Superior temporal gyrus (tissue), 1 donor: ENCODE data around the gene DNASE2B.

Experiments
- DNase-seq: peaks from one replicate; pipeline ENCODE4 v3.0.0-alpha.2; 2016; ENCODE audit errors: extremely low spot score

DNASE2B gene

DNA sequence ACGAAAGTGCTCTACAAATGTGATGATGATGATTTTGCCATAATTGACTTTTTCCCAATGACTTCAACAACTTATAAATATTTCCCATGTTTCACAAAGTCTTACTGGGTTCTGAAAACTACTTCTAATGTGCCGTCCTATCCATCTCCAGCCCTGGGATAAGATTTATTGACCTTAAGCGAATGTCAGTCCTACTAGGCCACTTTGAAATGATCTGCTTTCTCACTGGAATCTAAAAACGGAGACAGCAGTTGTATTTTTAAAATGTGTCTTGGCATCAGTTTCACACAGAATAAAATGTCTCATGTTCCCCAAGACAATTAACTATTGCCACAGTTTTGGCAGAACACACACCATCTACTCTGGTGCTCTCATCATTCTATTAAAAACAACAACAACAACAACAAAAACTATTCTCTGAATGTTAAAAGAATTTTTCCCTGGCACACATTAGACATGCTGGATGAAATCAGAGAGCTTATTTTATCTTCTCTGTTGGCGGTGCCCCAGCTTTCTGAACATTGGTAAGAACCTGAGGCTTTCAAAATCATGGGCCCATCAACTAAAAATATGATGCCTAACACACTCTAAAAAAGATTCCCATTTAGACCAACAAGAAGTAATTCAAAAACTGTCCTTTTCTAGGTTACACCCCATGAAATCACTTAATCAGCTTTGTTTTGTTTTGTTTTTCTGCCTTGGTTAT is 23.1 kb upstream of the DNASE2B start:
- DNase-seq = peak; percentile 78

DNA sequence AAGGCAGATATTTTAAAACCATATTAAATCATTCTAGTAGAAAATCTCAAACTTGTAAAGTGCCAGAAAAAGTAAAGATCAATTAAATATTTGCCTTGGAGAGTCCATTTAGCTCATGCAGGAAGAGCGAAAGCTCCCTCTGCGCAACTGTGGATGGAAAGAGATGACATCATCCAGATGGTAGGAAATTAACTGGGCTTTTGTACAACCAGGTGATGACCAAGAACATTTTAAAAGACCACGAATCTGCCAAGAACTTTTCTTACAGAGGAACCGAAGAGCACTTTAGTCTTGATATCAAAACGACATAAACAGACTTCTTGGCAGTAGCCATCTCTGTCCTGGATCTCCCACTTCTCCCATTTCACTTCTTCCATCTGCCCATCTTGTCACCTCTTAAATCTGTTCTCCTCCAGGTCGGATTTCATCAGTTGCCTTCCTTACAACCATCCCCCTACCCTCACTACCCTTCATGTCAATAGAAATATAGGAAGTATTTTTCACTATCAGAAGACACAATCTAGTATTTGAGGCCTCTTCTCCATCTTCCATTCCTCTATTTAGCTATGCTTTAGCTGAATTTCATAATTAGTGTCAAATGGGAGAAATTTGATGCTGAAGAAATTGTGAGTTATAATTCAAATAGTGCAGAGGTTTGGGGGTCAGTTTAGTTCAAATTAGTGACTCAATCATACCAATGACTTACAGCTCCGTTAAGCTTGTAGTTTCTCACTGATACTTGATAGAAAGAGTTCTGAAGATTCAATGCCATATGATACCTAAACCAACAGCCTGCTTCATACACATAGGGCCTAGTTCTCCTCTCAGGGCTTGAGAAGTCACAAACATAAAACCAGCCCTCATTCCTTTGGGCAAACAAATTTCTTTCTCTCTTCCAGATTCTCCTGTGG is 22.0 kb upstream of the DNASE2B start:
- DNase-seq = peak; percentile 16

- DNase-seq = peak; percentile 58
These were observed 20.7 kb upstream of the DNASE2B start for GRCh38 chr1:84377480-84378095.

- DNase-seq = no peak
These were observed 19.0 kb upstream of the DNASE2B start for GRCh38 chr1:84379138-84379916.

DNA sequence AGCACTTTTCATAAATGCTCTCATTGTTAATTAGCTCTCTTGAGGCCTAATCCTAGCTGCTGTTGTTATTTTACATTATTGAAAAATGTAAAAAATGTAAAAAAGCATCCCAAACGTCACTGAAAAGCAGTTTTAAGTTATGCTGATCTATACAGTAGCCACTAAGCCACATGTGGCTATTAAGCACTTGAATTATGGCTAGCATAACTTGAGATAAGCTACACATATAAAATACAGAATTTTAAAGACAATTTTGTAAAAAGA is 18.4 kb upstream of the DNASE2B start:
- no peak for DNase-seq

DNA sequence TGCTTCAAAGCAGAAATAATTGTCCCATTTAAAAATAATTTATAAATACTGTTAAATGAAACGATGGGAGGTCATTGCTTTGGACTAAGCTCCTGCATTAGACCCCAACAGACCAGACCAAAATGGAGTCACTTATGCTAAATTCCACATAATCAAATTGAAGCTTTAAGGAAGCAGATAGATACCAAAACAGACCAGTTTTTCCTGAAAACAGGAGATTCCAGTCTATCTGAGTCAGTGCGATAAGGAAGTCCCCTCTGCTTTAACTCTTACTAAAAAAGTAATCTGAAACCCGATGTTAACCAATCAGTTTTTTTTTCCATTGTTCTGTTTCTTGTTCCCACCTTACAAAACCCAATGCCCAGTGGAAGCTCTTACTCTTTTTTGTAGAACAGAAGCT is 16.2 kb upstream of the DNASE2B start:
- DNase-seq = no peak

DNA sequence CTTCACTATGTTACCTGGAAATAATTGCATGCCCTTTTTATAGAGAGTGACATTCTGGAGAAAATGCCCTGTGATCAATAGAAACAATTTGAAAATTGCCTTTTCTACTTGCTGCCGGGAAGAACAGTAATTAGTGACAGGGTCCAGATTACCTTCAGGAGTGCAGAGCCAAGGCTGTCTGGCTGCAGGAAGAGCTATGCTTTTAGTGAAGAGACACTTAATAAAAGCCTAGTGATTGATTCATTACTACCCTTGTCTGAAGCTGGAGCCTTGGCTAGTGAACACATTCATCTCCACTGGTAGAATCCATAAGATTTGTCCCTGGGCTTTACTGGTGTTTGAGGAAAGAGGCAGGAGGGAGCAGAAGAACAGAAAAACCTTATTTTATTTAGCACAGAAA is 12.9 kb upstream of the DNASE2B start:
- no peak for DNase-seq

DNA sequence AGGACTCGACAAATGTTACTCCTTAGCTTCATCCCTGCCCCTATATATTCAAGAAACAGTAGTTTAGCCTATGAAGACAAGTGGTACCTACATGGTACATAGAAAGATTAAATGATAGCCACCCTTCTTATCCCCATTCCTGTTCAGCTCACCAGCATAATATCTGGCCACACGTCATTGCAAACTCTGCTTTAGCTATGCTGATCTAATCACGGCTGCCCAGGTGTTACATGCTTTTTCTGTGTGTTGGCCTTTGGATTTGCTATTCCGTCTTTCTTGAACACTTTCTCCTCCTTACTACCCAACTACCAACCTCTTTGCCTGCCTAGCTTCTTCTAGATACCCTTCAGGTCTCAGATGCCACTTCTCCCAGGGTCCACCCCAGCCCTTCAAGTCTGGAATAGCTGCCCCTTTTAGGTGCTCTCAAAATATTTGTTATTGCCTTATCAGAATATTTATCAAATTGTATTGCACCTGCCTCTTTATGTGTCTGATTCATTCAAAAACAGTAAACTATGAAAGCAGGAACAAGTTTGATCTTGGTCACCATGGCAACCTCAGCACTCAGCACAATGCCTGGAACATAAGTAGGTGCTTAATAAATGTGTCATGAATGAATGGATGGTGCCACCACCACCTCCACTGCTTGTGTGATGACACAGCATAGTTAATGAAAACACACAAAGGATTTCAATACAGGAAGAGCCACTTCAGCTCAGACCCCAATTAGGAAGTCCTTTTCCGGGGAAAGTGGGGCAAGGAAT is 11.4 kb upstream of the DNASE2B start:
- DNase-seq = no peak

- peak; percentile 52 for DNase-seq
These were observed 10.7 kb upstream of the DNASE2B start for GRCh38 chr1:84387480-84388163.

DNA sequence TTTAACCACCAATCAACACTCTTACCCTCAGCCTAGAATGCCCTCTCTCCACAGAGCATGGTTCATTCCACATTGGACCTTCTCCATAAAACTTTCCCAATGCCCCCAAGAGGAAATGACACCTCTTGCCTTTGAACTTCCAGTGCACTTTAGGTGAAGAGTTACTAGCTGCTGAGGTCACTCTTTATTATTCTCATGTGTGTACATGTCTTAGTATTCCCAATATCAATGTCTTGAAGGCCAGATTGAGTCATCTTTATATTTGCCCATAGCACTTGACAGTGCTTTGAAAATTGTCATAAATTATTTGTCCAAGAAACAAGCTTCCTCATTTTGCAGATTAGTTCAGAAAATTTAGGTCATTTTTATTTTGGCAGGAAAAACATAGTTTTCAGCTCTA is 8.1 kb upstream of the DNASE2B start:
- DNase-seq = no peak

- DNase-seq = no peak
These were observed 2.9 kb downstream of the DNASE2B start for GRCh38 chr1:84401156-84401555.

DNA sequence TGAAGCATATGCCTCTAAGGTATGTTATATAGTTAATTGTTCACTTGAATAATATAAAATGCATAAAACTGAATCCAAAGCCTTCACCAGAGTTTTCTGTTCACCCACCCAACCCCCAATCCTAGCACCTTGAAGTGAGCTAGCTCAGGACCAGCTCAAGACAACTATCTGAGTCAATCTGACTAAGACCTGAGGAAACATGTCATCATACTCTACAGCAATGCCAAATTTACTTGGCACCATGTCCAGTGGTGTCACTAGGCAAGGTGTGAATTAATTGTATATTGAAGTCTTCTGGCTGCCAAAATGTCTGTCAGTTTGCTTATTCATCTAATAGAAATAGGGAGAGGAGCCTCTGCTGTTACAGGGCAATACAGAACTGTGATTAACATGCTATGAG is 3.8 kb downstream of the DNASE2B start:
- DNase-seq = no peak

- DNase-seq = no peak
These were observed 4.2 kb downstream of the DNASE2B start for GRCh38 chr1:84402501-84402900.

DNA sequence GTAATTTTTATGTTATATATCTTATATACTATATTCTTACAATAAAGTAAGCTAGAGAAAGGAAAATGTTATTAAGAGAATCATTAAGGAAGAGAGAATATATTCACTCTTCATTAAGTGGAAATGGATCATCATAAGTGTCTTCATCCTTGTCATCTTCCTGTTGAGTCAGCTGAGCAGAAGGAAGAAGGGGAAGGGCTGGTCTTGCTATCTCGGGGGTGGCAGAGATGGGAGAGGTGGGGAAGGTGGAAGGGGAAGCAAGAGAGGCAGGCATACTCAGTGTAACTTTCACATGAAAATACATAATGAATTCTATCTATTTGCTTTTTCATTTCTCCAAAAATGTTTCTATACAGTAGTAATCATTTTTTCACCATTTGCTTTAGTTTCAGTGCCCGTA is 5.1 kb downstream of the DNASE2B start:
- DNase-seq = no peak

DNA sequence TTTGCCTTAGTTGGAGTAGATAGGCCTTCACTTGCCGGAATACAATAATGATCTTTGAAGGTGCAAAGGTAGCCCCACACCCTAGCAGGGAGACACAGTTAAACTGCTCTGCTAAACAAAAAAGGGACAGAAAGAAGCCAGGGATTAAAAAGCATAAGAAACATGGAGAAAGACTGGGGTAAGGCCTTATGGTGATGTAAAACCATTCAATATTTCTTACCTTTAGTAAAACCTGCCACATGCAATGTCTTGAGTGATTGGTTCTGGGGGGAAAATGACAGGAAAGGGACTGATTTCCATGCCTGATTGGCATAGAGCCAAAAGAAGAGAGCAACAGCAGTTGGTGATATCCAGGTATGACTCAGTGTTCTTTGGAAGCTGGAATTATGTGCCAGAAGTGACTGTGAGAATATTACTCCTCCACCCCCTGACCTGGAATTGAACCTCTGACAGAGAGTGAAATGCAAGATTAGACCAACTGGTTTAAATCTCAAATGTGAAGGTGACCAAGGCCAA is 8.1 kb downstream of the DNASE2B start:
- no peak for DNase-seq

DNA sequence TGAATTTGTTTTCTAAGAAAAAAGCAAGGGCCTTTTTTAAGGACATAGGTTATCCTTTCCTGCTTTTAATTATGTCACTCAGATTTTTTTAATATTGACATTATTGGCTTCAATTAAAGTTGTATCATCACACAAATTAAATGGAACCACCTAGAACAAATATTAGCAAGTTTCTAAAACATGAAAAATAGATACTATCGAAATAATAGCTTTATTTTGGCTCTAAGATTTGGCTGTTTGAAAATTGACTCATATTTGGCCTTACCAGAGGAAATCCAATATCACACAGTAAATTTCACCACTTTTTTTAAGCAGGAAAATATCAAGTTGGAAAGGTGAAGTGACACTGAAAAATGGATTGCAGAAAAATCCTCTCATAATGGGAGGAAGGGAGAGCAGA is 9.2 kb downstream of the DNASE2B start:
- DNase-seq = no peak

DNA sequence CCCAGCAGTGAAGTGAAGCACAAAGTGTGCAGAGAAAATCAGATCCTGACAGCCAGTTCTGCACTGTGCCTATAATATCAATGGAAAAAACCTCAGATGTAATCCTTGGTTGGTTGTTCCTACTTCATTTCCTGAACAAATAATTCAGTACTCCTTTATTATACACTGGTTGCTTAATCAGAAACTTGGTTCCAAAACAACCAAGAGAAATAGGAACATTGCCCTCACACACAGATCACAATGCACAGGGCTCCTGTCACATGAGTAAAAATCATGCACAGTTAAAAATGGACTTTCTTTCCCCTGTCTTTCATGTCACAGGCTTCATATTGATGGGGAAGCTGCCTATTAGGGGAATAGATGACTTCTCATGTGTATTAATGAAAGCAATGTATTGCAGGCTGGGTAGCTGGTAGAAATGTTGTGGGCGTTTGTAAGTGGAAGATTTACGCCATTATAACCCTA is 9.7 kb downstream of the DNASE2B start:
- DNase-seq = no peak

- DNase-seq = no peak
These were observed 11.6 kb downstream of the DNASE2B start for GRCh38 chr1:84409888-84410287.

DNA sequence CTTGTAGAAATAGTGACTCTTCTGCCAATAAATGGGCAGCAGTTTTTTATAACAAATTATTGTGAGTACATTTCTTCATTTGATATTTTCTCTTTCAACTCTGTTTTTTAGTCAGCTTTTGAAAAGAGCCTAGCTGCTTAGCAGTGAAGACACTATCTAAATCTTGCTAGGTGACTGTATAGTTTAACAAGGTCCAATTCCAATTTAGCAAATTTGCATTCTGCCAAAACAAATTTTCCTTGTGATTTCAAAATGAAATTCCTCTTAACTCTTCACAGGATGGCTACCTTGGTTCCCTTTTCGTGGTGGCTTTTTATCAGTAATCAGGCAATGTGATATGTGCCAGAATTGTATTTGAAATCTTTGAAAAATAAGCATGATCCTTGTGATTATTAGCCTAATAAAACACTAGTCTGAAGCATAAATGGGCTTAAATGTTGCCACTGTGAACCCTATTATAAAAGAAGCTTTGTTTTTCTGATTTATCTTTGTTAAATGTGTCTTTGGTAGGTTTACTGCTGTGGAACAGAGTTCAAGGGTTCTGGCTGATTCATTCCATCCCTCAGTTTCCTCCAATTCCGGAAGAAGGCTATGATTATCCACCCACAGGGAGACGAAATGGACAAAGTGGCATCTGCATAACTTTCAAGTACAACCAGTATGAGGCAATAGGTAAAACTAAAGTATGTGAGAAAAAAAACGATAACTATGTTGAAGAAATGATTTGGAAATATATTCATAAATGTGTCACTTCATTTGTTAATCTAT is 12.2 kb downstream of the DNASE2B start:
- DNase-seq = no peak
